Immature natural killer cell (primary cell): ENCODE results near the gene SETD5. TPM values are rescaled to one million over a fixed set of nuclear protein-coding genes. Genes with fewer than 3 reads are reported as not detected.

ENCODE experiments used
- DNase-seq, 3 donors: peaks; one replicate each; pipeline ENCODE4 v3.0.0; 2022; ENCODE audit warnings: mixed read lengths in 1 of 3
- H3K27ac Mint-ChIP-seq, 6 donors: one replicate each; pipeline ENCODE4 v1.8.0; 2020; ENCODE audit warnings: mixed read lengths in 6 of 6, mild to moderate bottlenecking in 5 of 6, inconsistent platforms in 4 of 6, moderate library complexity in 3 of 6
- H3K27me3 Mint-ChIP-seq, 3 donors: one replicate each; pipeline ENCODE4 v1.8.0; 2020 to 2021; ENCODE audit warnings: low read depth in 3 of 3, mild to moderate bottlenecking in 3 of 3, mixed read lengths in 3 of 3, moderate library complexity in 3 of 3, inconsistent platforms in 1 of 3
- H3K36me3 Mint-ChIP-seq, 3 donors: one replicate each; pipeline ENCODE4 v1.8.0; 2020; ENCODE audit warnings: mixed read lengths in 3 of 3, inconsistent platforms in 2 of 3, mild to moderate bottlenecking in 2 of 3
- H3K4me1 Mint-ChIP-seq, 2 donors: one replicate each; pipeline ENCODE4 v1.8.0; 2020; ENCODE audit warnings: inconsistent platforms in 2 of 2, mild to moderate bottlenecking in 2 of 2, mixed read lengths in 2 of 2, moderate library complexity in 1 of 2
- H3K4me3 Mint-ChIP-seq, 5 donors: one replicate each; pipeline ENCODE4 v1.8.0; 2020; ENCODE audit warnings: mild to moderate bottlenecking in 5 of 5, mixed read lengths in 5 of 5, inconsistent platforms in 3 of 5, moderate library complexity in 3 of 5
- H3K9me3 Mint-ChIP-seq, 6 donors: one replicate each; pipeline ENCODE4 v1.8.0; 2020; ENCODE audit warnings: mild to moderate bottlenecking in 6 of 6, mixed read lengths in 6 of 6, inconsistent platforms in 4 of 6, moderate library complexity in 3 of 6
- polyA plus RNA-seq, 3 donors: library from polyadenylated mRNA; unstranded; fragments of 300-500 nt; fragmentation: Illumina TruSeq; gene quantifications; one replicate each; pipeline ENCODE4 v1.2.3, GENCODE V29; 2021

Gene SETD5
- polyA plus RNA-seq, 3 donors from 2014 or later, result 13.7 to 50.2 (median 19.2) TPM

DNA sequence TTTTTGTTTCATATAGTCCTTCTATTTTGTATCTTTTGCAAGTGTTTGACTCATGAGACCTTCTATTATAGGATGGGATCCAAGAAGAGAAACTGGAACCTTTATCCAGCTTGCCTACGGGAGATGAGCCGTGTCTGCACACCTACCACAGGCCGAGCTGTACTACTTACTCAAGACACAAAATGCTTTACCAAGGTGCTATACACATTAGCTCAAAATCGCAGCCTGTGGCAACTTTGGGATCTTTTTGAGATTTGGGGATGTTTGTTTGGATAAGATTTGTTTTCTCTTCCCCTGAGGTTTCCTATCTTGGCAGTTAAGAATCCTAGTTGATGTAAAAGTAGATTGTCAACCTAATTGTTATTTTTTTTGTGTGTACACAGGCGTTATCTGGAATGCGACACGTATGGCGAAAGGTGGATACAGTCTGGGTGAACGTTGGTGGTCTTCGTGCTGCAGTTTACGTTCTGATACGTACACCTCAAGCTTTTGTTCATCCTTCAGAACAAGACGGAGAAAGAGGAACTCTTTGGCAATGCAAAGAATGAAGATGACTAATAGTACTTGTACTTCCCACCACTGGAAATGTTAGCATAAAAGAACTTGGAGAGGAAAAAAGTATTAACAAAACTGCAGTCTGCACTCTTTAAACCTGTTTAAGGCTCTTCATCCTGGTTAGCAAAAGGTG, 13.1 kb upstream of the SETD5 start:
- peaks cover 5 to 27% of the 10 kb centered on the region in 2 donors for H3K4me1 Mint-ChIP-seq
- peaks cover 0 to 3% (median 0%) of the 10 kb centered on the region in 3 donors for H3K27me3 Mint-ChIP-seq
- H3K27ac Mint-ChIP-seq, result peak overlapping the region; percentile 0 to 80 (median 48)
- no peaks in the 10 kb centered on the region for H3K9me3 Mint-ChIP-seq
- DNase-seq, result no peak
- H3K36me3 Mint-ChIP-seq, result peaks cover 0 to 39% (median 19%) of the 10 kb centered on the region in 3 donors
- H3K4me3 Mint-ChIP-seq, result no peak overlapping the region

DNA sequence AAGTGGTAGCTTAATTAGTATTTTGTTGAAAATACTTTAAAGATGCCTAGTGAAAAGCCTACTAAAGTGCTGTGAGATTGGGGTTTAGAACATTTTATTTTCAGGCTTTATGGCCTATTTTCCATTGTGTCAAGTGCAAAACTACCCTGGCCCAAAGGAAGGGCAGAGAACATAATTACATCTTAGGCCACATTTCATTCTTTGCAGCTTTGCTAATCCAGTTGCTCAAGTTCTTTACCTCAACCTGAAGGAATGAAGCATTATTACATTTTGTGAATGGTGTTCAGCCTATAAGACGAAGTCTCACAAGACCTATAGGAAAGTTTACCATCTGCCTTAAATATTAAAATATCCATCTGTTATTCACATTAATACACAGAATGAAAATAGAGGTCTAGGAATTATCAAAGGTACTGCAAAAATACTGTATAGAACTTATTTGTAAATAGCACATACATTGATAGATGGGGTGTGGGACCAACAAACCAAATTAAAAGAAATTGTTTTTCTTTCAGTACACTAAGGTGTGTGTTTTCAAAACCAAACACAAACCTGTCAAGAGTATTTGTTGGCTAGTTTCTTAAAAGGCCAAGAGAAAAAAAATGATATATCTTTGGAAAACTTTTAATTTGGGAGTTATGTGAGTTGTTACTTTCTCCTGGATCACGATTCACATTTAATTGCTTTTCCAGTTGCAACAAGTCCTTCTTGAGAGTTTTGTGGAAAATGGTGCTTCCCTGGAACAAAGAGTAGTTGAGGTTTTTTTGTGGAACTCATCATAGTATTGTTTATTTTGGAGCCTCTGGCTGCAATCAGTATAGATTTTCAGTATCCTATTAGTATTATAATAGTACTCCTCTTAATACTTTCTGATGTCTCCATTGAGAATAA, 12.0 kb upstream of the SETD5 start:
- H3K36me3 Mint-ChIP-seq, result peaks cover 4 to 48% (median 16%) of the 10 kb centered on the region in 3 donors
- peaks cover 0 to 3% (median 0%) of the 10 kb centered on the region in 3 donors for H3K27me3 Mint-ChIP-seq
- DNase-seq, result no peak
- no peaks in the 10 kb centered on the region for H3K9me3 Mint-ChIP-seq
- no peak overlapping the region for H3K4me3 Mint-ChIP-seq
- H3K4me1 Mint-ChIP-seq, result peaks cover 7 to 33% of the 10 kb centered on the region in 2 donors
- H3K27ac Mint-ChIP-seq, result peak overlapping the region in 4 of 6 donors; percentile 24 to 70 (median 49)

DNA sequence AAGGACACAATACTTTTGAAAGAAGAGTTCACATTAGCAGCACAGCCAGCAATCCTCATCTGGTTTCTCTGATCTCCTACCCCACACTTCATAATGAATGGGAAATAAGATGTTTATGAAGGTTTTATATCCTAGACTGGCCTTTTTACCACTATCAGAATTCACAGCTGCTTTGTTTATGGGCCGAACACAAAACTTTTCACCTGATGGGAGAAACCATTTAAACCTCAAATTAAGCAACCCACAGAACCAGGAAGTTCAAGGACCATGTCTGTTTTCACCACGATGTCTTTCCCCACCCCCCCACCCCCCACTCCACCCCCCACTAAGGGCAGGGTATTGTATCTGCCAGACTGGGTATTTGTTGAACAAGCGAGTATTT, 11.3 kb upstream of the SETD5 start:
- peaks cover 11 to 38% of the 10 kb centered on the region in 2 donors for H3K4me1 Mint-ChIP-seq
- H3K27me3 Mint-ChIP-seq, result peaks cover 0 to 3% (median 0%) of the 10 kb centered on the region in 3 donors
- H3K9me3 Mint-ChIP-seq, result no peaks in the 10 kb centered on the region
- no peak overlapping the region for H3K4me3 Mint-ChIP-seq
- peak overlapping the region in 5 of 6 donors; percentile 24 to 75 (median 62) for H3K27ac Mint-ChIP-seq
- H3K36me3 Mint-ChIP-seq, result peaks cover 7 to 51% (median 21%) of the 10 kb centered on the region in 3 donors
- DNase-seq, result no peak

DNA sequence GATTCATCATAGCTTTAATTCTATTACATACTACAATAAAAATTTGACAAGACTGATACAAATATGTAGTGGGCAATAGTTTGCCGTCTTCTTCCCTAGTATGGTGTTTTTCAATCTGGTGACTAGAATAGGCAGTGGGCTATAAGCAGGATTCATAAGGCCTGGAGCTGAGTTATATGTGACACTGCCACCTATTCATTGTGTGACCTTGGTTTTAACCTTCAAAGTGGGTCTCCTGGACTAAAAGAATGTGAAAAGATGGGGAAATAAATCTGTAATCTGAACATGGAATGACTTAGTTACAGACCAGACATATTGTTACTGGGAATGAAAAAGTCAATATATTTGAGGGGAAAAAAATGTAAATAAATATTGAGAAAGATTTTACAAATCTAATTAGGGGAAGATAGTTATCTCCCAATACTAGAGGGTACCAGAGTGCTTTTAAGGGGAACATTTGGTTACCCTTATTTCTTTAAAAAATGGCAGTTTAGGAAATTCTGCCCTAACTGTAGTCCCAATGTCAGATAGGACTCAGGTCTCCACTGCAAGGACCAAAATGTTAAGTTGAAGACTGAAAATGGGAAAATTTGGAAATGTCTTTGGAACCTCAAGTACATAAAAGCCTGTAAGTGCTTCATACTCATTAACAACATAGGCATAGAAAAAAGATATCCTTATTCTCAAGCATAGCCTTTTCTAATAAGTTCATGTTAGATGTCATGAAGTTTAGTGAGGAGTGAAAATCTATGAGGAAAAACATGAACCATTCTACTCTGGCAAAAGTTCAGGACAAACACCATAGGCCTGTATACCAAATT, 10.7 kb upstream of the SETD5 start:
- Mint-ChIP-seq H3K27me3 (peaks cover 0 to 3% (median 0%) of the 10 kb centered on the region in 3 donors), H3K9me3 (no peaks in the 10 kb centered on the region), H3K27ac (peak overlapping the region; percentile 16 to 75 (median 60)), H3K4me3 (no peak overlapping the region), H3K4me1 (peaks cover 18 to 40% of the 10 kb centered on the region in 2 donors), H3K36me3 (peaks cover 10 to 52% (median 24%) of the 10 kb centered on the region in 3 donors)
- DNase-seq, result no peak

DNA sequence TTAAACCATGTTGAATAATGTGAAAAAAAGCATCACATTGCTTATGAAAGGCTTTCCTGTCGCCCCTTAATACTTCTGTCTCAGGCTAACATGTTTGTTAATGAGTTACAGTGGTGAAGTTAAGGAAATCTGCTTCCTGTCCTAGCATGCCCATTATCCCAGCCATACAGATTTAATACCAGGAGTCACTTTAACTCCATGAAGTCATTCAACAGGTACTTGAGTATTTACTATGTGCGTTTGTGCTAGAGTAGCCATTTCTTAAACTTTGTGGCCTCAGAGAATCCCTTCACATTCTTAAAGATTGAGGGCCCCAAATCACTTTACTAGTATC, 10.1 kb upstream of the SETD5 start:
- no peak for DNase-seq
- H3K9me3 Mint-ChIP-seq, result no peaks in the 10 kb centered on the region
- peaks cover 0 to 3% (median 0%) of the 10 kb centered on the region in 3 donors for H3K27me3 Mint-ChIP-seq
- H3K36me3 Mint-ChIP-seq, result peaks cover 11 to 54% (median 26%) of the 10 kb centered on the region in 3 donors
- peak overlapping the region; percentile 24 to 72 (median 53) for H3K27ac Mint-ChIP-seq
- H3K4me3 Mint-ChIP-seq, result no peak overlapping the region
- H3K4me1 Mint-ChIP-seq, result peaks cover 23 to 46% of the 10 kb centered on the region in 2 donors

DNA sequence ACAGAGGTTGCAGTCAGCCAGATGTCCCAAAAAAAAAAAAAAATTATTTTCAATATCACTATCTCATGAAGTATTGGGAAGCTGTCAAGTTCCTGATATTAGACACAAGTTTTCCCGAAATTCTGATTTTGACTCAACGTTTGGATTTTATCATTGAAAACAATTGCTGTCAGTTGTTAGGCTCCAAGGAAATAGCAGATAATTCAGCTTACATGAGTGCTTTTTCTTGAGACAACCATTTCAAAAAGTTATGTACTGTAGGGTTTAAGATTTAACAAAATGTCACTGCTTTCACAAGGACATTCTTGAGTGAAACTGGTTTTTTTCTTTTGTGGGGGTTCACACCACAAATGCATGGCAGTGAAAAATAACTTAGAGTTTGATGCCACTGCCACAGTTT, 9.3 kb upstream of the SETD5 start:
- no peak overlapping the region for H3K27ac Mint-ChIP-seq
- H3K36me3 Mint-ChIP-seq, result peaks cover 11 to 54% (median 26%) of the 10 kb centered on the region in 3 donors
- peaks cover 27 to 55% of the 10 kb centered on the region in 2 donors for H3K4me1 Mint-ChIP-seq
- DNase-seq, result no peak
- no peaks in the 10 kb centered on the region for H3K9me3 Mint-ChIP-seq
- H3K4me3 Mint-ChIP-seq, result no peak overlapping the region
- no peaks in the 10 kb centered on the region for H3K27me3 Mint-ChIP-seq

DNA sequence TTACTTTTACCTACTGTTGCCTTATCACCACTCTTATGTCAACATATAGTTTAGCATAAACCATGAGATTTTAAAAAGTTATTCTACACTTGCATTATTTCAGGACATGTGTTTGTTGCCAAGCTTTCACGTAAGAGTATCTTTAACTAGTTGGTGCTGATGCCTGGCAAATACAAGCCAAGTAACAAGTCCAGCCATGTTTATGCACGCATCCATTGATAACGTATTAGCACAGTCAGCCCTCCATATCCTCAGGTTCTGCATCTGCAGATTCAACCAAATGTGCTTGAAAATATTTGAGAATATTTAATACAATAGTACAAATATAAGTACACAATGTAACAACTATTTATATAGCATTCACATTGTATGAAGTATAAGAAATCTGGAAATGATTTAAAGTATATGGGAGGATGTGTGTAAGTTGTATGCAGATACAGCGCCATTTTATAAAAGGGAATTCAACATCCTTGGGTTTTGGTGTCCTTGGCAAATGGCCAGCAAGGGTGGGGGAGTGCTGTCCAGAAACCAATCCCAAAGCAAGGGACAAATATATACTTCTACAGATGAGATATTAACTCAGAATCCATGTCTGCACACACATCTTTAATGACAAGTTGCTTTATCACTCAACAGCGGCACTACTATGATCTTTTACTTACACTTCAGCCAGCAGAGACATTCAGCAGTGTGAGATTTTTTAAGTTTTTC, 8.7 kb upstream of the SETD5 start:
- peak overlapping the region in 2 of 6 donors; percentile 17 to 41 for H3K27ac Mint-ChIP-seq
- DNase-seq, result no peak
- no peaks in the 10 kb centered on the region for H3K27me3 Mint-ChIP-seq
- H3K36me3 Mint-ChIP-seq, result peaks cover 11 to 54% (median 26%) of the 10 kb centered on the region in 3 donors
- H3K4me1 Mint-ChIP-seq, result peaks cover 30 to 58% of the 10 kb centered on the region in 2 donors
- H3K9me3 Mint-ChIP-seq, result no peaks in the 10 kb centered on the region
- no peak overlapping the region for H3K4me3 Mint-ChIP-seq

DNA sequence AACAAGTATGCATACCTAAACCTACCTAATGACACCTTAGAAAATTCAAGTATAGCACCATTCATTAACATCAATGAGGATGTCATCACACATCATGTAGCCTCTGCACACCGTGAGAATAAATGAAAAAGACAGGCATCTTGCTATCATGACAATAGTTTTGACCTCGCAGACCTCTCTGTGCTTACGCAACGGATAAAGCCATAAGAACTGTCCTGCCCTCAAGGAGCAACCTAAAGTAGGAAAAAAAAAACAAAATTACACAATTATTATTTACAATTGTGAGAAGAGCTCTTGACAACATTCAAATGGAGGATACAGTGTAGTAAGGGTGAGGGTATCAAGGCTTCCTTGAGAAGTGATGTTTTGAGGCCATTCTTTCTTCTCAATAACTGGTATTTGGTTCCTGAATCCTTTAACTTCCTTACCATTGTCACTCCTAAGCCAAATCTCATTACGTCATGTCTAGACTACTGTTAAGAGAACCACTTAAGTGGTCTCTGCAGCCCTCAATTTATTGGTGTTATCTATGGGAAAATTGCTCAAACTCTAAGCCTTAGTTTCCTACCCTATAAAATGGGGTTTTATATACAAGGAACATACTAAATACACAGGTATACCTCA, 7.0 kb upstream of the SETD5 start:
- H3K4me1 Mint-ChIP-seq, result peaks cover 42 to 66% of the 10 kb centered on the region in 2 donors
- H3K4me3 Mint-ChIP-seq, result no peak overlapping the region
- H3K27me3 Mint-ChIP-seq, result peaks cover 0 to 3% (median 2%) of the 10 kb centered on the region in 3 donors
- DNase-seq, result no peak
- no peaks in the 10 kb centered on the region for H3K9me3 Mint-ChIP-seq
- H3K27ac Mint-ChIP-seq, result peak overlapping the region in 2 of 6 donors; percentile 62 to 68
- H3K36me3 Mint-ChIP-seq, result peaks cover 11 to 48% (median 19%) of the 10 kb centered on the region in 3 donors

DNA sequence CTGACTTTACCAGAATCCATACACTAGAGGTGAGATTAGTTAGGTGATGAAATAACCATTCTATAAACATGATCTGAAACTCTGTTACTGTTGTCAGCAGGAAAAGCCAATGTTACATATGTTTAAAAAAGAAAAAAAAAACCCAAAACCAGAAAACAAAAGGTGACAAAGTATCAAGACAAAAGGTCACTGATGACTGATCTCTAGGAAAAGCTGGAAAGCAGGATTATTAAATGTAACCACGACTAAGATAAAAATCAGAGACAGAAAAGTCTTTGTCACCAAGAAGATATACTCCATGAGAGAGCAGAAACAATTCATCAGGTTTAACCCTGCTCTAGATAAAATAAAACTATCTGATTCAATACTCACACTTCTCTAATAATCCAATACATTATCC, 5.4 kb upstream of the SETD5 start:
- Mint-ChIP-seq H3K27me3 (peaks cover 10 to 14% (median 13%) of the 10 kb centered on the region in 3 donors), H3K27ac (peak overlapping the region; percentile 21 to 82 (median 63)), H3K9me3 (no peaks in the 10 kb centered on the region), H3K4me3 (peak overlapping the region in 1 of 5 donors; percentile 0), H3K4me1 (peaks cover 45 to 61% of the 10 kb centered on the region in 2 donors), H3K36me3 (peaks cover 11 to 36% (median 14%) of the 10 kb centered on the region in 3 donors)
- DNase-seq, result no peak

DNA sequence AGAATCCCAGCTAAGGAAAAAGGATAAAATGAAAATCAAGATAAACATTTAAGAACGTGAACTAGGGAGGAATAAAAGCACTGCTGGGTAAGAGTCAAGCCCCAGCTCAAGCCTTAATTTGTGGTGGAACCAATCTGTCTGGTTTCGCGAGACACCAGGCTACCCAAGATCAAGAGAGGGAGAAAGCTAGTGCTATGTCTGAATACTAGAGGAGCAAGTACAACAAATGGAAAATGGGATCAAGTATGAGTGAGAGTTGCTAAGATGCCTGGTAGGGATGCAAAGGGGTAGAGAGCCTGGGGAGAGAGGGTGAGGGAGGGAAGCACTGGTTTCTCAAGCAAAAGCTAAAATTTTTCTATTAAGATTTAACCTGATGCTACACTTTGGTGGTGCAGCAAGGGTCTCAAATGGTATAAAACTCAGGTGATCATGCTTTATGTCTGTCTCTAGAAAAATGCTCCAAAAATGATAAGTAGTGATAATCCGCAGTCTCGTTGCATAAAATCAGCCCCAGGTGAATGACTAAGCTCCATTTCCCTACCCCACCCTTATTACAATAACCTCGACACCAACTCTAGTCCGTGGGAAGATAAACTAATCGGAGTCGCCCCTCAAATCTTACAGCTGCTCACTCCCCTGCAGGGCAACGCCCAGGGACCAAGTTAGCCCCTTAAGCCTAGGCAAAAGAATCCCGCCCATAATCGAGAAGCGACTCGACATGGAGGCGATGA, 1.7 kb upstream of the SETD5 start:
- DNase-seq, result no peak
- Mint-ChIP-seq H3K4me3 (peak overlapping the region; percentile 89 to 99 (median 97)), H3K36me3 (peaks cover 4 to 15% (median 8%) of the 10 kb centered on the region in 3 donors), H3K27me3 (peaks cover 24 to 30% (median 28%) of the 10 kb centered on the region in 3 donors), H3K4me1 (peaks cover 67 to 81% of the 10 kb centered on the region in 2 donors), H3K9me3 (no peaks in the 10 kb centered on the region), H3K27ac (peak overlapping the region; percentile 94 to 99 (median 97))

DNA sequence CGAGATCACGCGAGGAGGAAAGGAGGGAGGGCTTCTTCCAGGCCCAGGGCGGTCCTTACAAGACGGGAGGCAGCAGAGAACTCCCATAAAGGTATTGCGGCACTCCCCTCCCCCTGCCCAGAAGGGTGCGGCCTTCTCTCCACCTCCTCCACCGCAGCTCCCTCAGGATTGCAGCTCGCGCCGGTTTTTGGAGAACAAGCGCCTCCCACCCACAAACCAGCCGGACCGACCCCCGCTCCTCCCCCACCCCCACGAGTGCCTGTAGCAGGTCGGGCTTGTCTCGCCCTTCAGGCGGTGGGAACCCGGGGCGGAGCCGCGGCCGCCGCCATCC, 1.1 kb upstream of the SETD5 start:
- Mint-ChIP-seq H3K27me3 (peaks cover 24 to 30% (median 28%) of the 10 kb centered on the region in 3 donors), H3K36me3 (peaks cover 4 to 13% (median 4%) of the 10 kb centered on the region in 3 donors), H3K4me1 (peaks cover 68 to 81% of the 10 kb centered on the region in 2 donors), H3K27ac (peak overlapping the region; percentile 94 to 99 (median 97)), H3K4me3 (peak overlapping the region; percentile 89 to 99 (median 97)), H3K9me3 (no peaks in the 10 kb centered on the region)
- no peak for DNase-seq
